22Rv1 (cell line): ENCODE measurements around the gene ISG15.

Experiments used
- CTCF ChIP-seq: fragments of 450-650 bp; IDR thresholded peaks from 2 replicates; pipeline ENCODE4 v1.5.1; 2017; ENCODE audit warnings: mild to moderate bottlenecking
- ZFX ChIP-seq: fragments of 450-650 bp; IDR thresholded peaks from 2 replicates; pipeline ENCODE4 v1.6.1; 2017; ENCODE audit warnings: antibody characterized with exemption, borderline replicate concordance

DNA sequence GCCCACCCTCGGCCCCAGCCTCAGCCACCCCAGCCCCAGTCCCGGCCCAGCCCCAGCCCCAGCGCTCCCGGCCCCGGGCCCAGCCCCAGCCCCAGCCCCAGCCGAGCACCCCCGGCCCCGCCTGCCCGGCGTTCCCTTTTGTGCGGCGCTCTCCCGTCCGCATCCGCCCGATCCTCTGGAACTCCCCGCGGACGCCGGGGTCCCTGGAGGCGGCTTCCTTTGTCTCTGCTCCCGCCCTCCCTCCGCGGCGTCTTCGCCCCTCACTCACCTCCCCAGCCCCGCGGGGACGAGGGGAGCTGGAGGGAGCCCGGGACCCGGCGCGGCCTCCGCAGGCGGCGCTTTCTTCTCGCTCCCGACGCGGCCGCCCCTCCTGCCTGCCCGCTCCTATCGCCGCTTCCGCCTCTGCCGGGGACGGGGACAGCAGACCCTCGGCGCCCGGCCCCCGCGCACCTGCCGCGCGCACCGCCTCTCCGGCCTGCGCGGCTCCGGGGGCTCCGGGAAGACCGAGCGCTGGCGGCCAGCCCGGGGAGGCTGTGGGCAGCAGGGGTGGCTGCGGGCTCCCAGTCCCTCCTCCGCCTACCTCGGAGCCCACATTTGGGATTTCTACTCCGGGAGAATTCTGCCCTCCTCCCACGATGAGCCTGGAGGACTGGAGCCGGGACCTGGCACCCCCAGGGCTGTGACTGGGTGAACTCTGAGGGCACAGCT is 20.6 kb downstream of the ISG15 start:
- TF ChIP-seq CTCF (no peak), ZFX (no peak)
